IMR-90 (cell line): ENCODE data around the gene KRTAP10-7. TPM values are rescaled to one million over a fixed set of nuclear protein-coding genes. Genes with fewer than 3 reads are reported as not detected.

Source experiments
- ATAC-seq: fragments of 200-7000 bp; cut with Tn5 transposase; 2 replicates; pipeline ENCODE4 v1.9.1; 2020; ENCODE audit warnings: low read depth, mild to moderate bottlenecking, moderate library complexity
- BruUV-seq: library from RNA; stranded (reverse); fragments of 400-500 nt; replicated peaks from 2 replicates; lab custom pipeline; 2021; lab: Mats Ljungman, UMichigan
- CTCF ChIA-PET: fragments of 300-600 bp; formaldehyde crosslinking; extraction: SDS; loops from one replicate; lab custom pipeline; 2021; ENCODE audit warnings: antibody characterized with exemption; lab: Yijun Ruan, JAX
- POLR2A ChIA-PET: fragments of 300-600 bp; sonication (Branson Sonifier 250); formaldehyde crosslinking; loops from one replicate; lab custom pipeline; 2022; ENCODE audit warnings: antibody characterized with exemption; ENCODE audit not compliant: unreplicated experiment; lab: Charles Lee
- DNase-seq: peaks from one replicate; pipeline ENCODE4 v3.0.0; 2013
- H2AFZ ChIP-seq: replicated peaks from 2 replicates; pipeline ENCODE3; 2013; ENCODE audit warnings: low read length, mild to moderate bottlenecking; ENCODE audit not compliant: poor library complexity
- H2AK5ac ChIP-seq: 2 replicates; pipeline ENCODE4 v1.6.1; 2013; ENCODE audit warnings: low read depth, low read length, inconsistent platforms
- H2AK9ac ChIP-seq: replicated peaks from 2 replicates; pipeline ENCODE3; 2013; ENCODE audit warnings: mild to moderate bottlenecking, low read depth, low read length, moderate library complexity; ENCODE audit not compliant: poor library complexity
- H2BK120ac ChIP-seq: 2 replicates; pipeline ENCODE4 v1.6.1; 2013; ENCODE audit warnings: low read depth, low read length, inconsistent platforms
- H2BK15ac ChIP-seq: 3 replicates; pipeline ENCODE4 v1.6.1; 2013; ENCODE audit warnings: low read depth, low read length, inconsistent platforms
- H2BK20ac ChIP-seq: 2 replicates; pipeline ENCODE4 v1.6.1; 2013; ENCODE audit warnings: low read depth, mild to moderate bottlenecking, inconsistent platforms, low read length, moderate library complexity
- H2BK5ac ChIP-seq: 2 replicates; pipeline ENCODE4 v1.6.1; 2013; ENCODE audit warnings: mild to moderate bottlenecking, low read depth, low read length, inconsistent platforms; ENCODE audit not compliant: poor library complexity, severe bottlenecking
- H3K14ac ChIP-seq: replicated peaks from 2 replicates; pipeline ENCODE4 v1.6.1; 2013; ENCODE audit warnings: low read depth, low read length, inconsistent platforms
- H3K18ac ChIP-seq: 2 replicates; pipeline ENCODE4 v1.6.1; 2013; ENCODE audit warnings: low read depth, low read length, control low read depth
- H3K23ac ChIP-seq: 2 replicates; pipeline ENCODE4 v1.6.1; 2013; ENCODE audit warnings: low read depth, low read length, inconsistent platforms
- H3K27ac ChIP-seq: 2 replicates; pipeline ENCODE4 v1.5.1; 2013; ENCODE audit warnings: mild to moderate bottlenecking, control low read depth, low read length; ENCODE audit not compliant: insufficient read depth
- H3K27me3 ChIP-seq: 2 replicates; pipeline ENCODE4 v1.6.1; 2013; ENCODE audit warnings: low read length; ENCODE audit not compliant: control insufficient read depth, insufficient read depth
- H3K36me3 ChIP-seq: 2 replicates; pipeline ENCODE4 v1.6.1; 2013; ENCODE audit warnings: low read length, mixed read lengths; ENCODE audit not compliant: control insufficient read depth, insufficient read depth
- H3K4ac ChIP-seq: 2 replicates; pipeline ENCODE4 v1.6.1; 2013; ENCODE audit warnings: low read depth, low read length, inconsistent platforms
- H3K4me1 ChIP-seq: 2 replicates; pipeline ENCODE4 v1.6.1; 2013; ENCODE audit warnings: low read length, mixed read lengths; ENCODE audit not compliant: control insufficient read depth, insufficient read depth
- H3K4me2 ChIP-seq: 2 replicates; pipeline ENCODE4 v1.6.1; 2013; ENCODE audit warnings: low read depth, mild to moderate bottlenecking, control low read depth, low read length, moderate library complexity
- H3K4me3 ChIP-seq: 2 replicates; pipeline ENCODE4 v1.5.1; 2013; ENCODE audit warnings: low read depth, mild to moderate bottlenecking, control low read depth, low read length, moderate library complexity; ENCODE audit not compliant: insufficient read depth
- H3K56ac ChIP-seq: 2 replicates; pipeline ENCODE4 v1.6.1; 2013; ENCODE audit warnings: low read length, inconsistent platforms; ENCODE audit not compliant: insufficient read depth; ENCODE audit errors: extremely low read depth
- H3K79me1 ChIP-seq, 2 experiments: 2 replicates each; pipeline ENCODE4 v1.6.1; 2013; ENCODE audit warnings: low read length in 2 of 2, inconsistent platforms in 1 of 2, low read depth in 1 of 2
- H3K9ac ChIP-seq: 2 replicates; pipeline ENCODE4 v1.6.1; 2013; ENCODE audit warnings: low read depth, low read length, control low read depth
- H3K9me1 ChIP-seq: 2 replicates; pipeline ENCODE4 v1.6.1; 2013; ENCODE audit warnings: low read length, inconsistent platforms; ENCODE audit not compliant: insufficient read depth
- H3K9me3 ChIP-seq: 2 replicates; pipeline ENCODE4 v1.6.1; 2013; ENCODE audit warnings: low read length; ENCODE audit not compliant: control insufficient read depth, insufficient read depth
- H4K20me1 ChIP-seq: 2 replicates; pipeline ENCODE4 v1.6.1; 2013; ENCODE audit warnings: low read length, inconsistent platforms; ENCODE audit not compliant: insufficient read depth
- H4K5ac ChIP-seq: 2 replicates; pipeline ENCODE4 v1.6.1; 2013; ENCODE audit warnings: mild to moderate bottlenecking, low read depth, low read length, control low read depth
- H4K8ac ChIP-seq, 2 experiments: 2 replicates each; pipeline ENCODE4 v1.6.1; 2013; ENCODE audit warnings: low read depth in 2 of 2, low read length in 2 of 2, control low read depth in 1 of 2, inconsistent platforms in 1 of 2
- H4K91ac ChIP-seq: 2 replicates; pipeline ENCODE4 v1.6.1; 2013; ENCODE audit warnings: low read depth, low read length, inconsistent platforms; ENCODE audit not compliant: insufficient read depth
- CEBPB ChIP-seq: IDR thresholded peaks from 2 replicates; pipeline ENCODE4 v1.6.1; 2012; ENCODE audit warnings: low read depth, low read length, improper control_type of control experiment
- CHD1 ChIP-seq: IDR thresholded peaks from 2 replicates; pipeline ENCODE4 v1.6.1; 2012; ENCODE audit warnings: low read depth, low read length, improper control_type of control experiment
- CTCF ChIP-seq: conservative IDR thresholded peaks from 2 replicates; pipeline ENCODE4 v1.5.1; 2012; ENCODE audit warnings: mild to moderate bottlenecking, low read depth, low read length, improper control_type of control experiment
- ELK1 ChIP-seq: fragments of 150-350 bp; IDR thresholded peaks from 2 replicates; pipeline ENCODE4 v1.6.1; 2016; ENCODE audit warnings: low read depth, mild to moderate bottlenecking, low read length, moderate library complexity, borderline replicate concordance
- FOS ChIP-seq: fragments of 150-350 bp; IDR thresholded peaks from 2 replicates; pipeline ENCODE4 v1.6.1; 2016; ENCODE audit warnings: low read depth, low read length
- MAFK ChIP-seq: IDR thresholded peaks from 2 replicates; pipeline ENCODE4 v1.6.1; 2012; ENCODE audit warnings: low read depth, low read length, improper control_type of control experiment
- MXI1 ChIP-seq: IDR thresholded peaks from 2 replicates; pipeline ENCODE4 v1.6.1; 2012; ENCODE audit warnings: low read depth, mild to moderate bottlenecking, low read length, moderate library complexity, borderline replicate concordance
- NFE2L2 ChIP-seq: fragments of 150-350 bp; IDR thresholded peaks from 2 replicates; pipeline ENCODE4 v1.6.1; 2016; ENCODE audit warnings: low read depth, mild to moderate bottlenecking, low read length
- POLR2A ChIP-seq: IDR thresholded peaks from 2 replicates; pipeline ENCODE4 v1.6.1; 2012; ENCODE audit warnings: mild to moderate bottlenecking, low read depth, low read length
- USF2 ChIP-seq: fragments of 150-350 bp; IDR thresholded peaks from 2 replicates; pipeline ENCODE4 v1.6.1; 2017; ENCODE audit warnings: mild to moderate bottlenecking, antibody characterized with exemption, low read length, low read depth
- WGBS, 2 experiments: methylation state at CpG; one replicate each; pipeline versions ENCODE4 v1.1.5 to v1.1.7; 2013; ENCODE audit warnings: missing lambda C conversion rate in 2 of 2; ENCODE audit not compliant: insufficient read length in 1 of 2; ENCODE audit errors: extremely low coverage in 2 of 2; 5-methylcytosine and 5-hydroxymethylcytosine counted together
- dilution Hi-C: fragments of 300-500 bp; cut with HindIII; formaldehyde crosslinking; loops from one replicate; pipeline ENCODE4 v1.14.3; 2018; ENCODE audit warnings: low sequenced_read_pairs; ENCODE audit not compliant: unreplicated experiment
- in situ Hi-C: fragments of 300-500 bp; cut with MboI; formaldehyde crosslinking; loops from 3 replicates; pipeline ENCODE4 v1.14.3; 2019; ENCODE audit warnings: low sequenced_read_pairs, inconsistent platforms, mixed read lengths
- intact Hi-C: fragments of 100-400 bp; cut with micrococcal nuclease; formaldehyde crosslinking; loops from 2 replicates; pipeline ENCODE4 v1.10.0; 2022
- polyA plus RNA-seq, 3 experiments: library from polyadenylated mRNA; depleted of rRNA; stranded (reverse); fragments of >200 nt; gene quantifications; 2 replicates each; pipeline ENCODE4 v1.2.3, GENCODE V29; 2012; ENCODE audit warnings: low replicate concordance in 1 of 3
- total RNA-seq: library from RNA; depleted of rRNA; stranded (reverse); fragments of >200 nt; gene quantifications from 2 replicates; pipeline ENCODE4 v1.2.3, GENCODE V29; 2012

KRTAP10-7 gene
- total and polyA plus RNA-seq, 2 of the 4 experiments (the other 2 are of a cell fraction) = not detected

- H4K91ac ChIP-seq = no peak overlapping the region
- ATAC-seq (no peak), DNase-seq (no peak)
- H2BK20ac ChIP-seq = no peak overlapping the region
- no peaks in the 10 kb centered on the region for H3K4me1 ChIP-seq
- no peak for TF ChIP-seq MAFK
- TF ChIP-seq FOS = no peak
- no peak for TF ChIP-seq POLR2A
- TF ChIP-seq NFE2L2 = no peak
- no peak for TF ChIP-seq MXI1
- TF ChIP-seq CEBPB = no peak
- no peak for TF ChIP-seq ELK1
- no peak for TF ChIP-seq USF2
- no peak for TF ChIP-seq CTCF
- no peak for TF ChIP-seq CHD1
- H3K14ac ChIP-seq = no peak overlapping the region
- H2BK15ac ChIP-seq = no peak overlapping the region
- no peak overlapping the region for H3K56ac ChIP-seq
- POLR2A ChIA-PET = no interaction called here
- H3K27me3 ChIP-seq = peaks cover 17% of the 10 kb centered on the region
- no peaks in the 10 kb centered on the region for H3K9me3 ChIP-seq
- no peak overlapping the region for H3K23ac ChIP-seq
- dilution Hi-C loops (no loop called here), intact Hi-C loops (no loop called here), in situ Hi-C loops (no loop called here)
- no peak overlapping the region for H3K4ac ChIP-seq
- H2AFZ ChIP-seq = no peak overlapping the region
- H4K5ac ChIP-seq = no peak overlapping the region
- no TSS peak for BruUV-seq
- H3K9me1 ChIP-seq = no peaks in the 10 kb centered on the region
- no peak overlapping the region for H3K27ac ChIP-seq
- H2AK5ac ChIP-seq = no peak overlapping the region
- H4K8ac ChIP-seq = no peak overlapping the region
- no peak overlapping the region for H2BK120ac ChIP-seq
- no peak overlapping the region for H2AK9ac ChIP-seq
- H3K4me2 ChIP-seq = no peak overlapping the region
- H2BK5ac ChIP-seq = no peak overlapping the region
- WGBS, 2 experiments = no CpG with 5 or more reads among the region's 13 CpGs
- CTCF ChIA-PET = no interaction called here
- no peak overlapping the region for H3K18ac ChIP-seq
- H3K4me3 ChIP-seq = no peak overlapping the region
- H3K79me1 ChIP-seq = no peaks in the 10 kb centered on the region
- no peaks in the 10 kb centered on the region for H3K36me3 ChIP-seq
- H4K20me1 ChIP-seq = no peaks in the 10 kb centered on the region
- no peak overlapping the region for H3K9ac ChIP-seq
These were observed 45.1 kb upstream of the KRTAP10-7 start for GRCh38 chr21:44555200-44555875.
